Sigmoid colon (tissue), 7 donors: ENCODE results near the gene HLA-DMB. TPM values are rescaled to one million over a fixed set of nuclear protein-coding genes. Genes with fewer than 3 reads are reported as not detected.

Experiments
- DNase-seq: peaks from one replicate; pipeline ENCODE4 v3.0.0-alpha.2; 2019
- H3K27ac ChIP-seq, 4 donors: fragments of 200-600 bp; sonication (generic); one replicate each; pipeline ENCODE4 v1.5.1; 2016 to 2019; ENCODE audit warnings: mild to moderate bottlenecking in 1 of 4
- H3K27me3 ChIP-seq, 3 donors: fragments of 200-600 bp; sonication (generic); one replicate each; pipeline ENCODE4 v1.5.1; 2019; ENCODE audit warnings: mild to moderate bottlenecking in 1 of 3
- H3K36me3 ChIP-seq, 4 donors: fragments of 200-600 bp; sonication (generic); one replicate each; pipeline ENCODE4 v1.5.1; 2016 to 2019
- H3K4me1 ChIP-seq, 4 donors: fragments of 200-600 bp; sonication (generic); one replicate each; pipeline ENCODE4 v1.5.1; 2017 to 2019
- H3K4me3 ChIP-seq, 4 donors: fragments of 200-600 bp; sonication (generic); one replicate each; pipeline ENCODE4 v1.5.1; 2017 to 2019; ENCODE audit warnings: mild to moderate bottlenecking in 2 of 4, moderate library complexity in 1 of 4
- H3K9me3 ChIP-seq, 4 donors: fragments of 200-600 bp in 3 of 4; sonication (generic) in 3 of 4; one replicate each; pipeline versions ENCODE4 v1.5.1 to v1.6.1; 2013 to 2019
- CTCF ChIP-seq, 4 experiments: fragments of 450-650 bp in 3 of 4; fragments of 200-600 bp in 1 of 4; IDR thresholded peaks; one replicate each; pipeline ENCODE4 v1.5.1; 2016 to 2019; ENCODE audit warnings: antibody characterized with exemption in 4 of 4, mild to moderate bottlenecking in 3 of 4, moderate library complexity in 2 of 4
- EP300 ChIP-seq, 4 donors: sonication (generic); formaldehyde crosslinking; IDR thresholded peaks; one replicate each; pipeline ENCODE4 v1.6.1; 2017; ENCODE audit warnings: antibody characterized with exemption in 4 of 4
- POLR2A ChIP-seq, 2 donors: fragments of 450-650 bp; IDR thresholded peaks; one replicate each; pipeline ENCODE4 v1.6.1; 2016; ENCODE audit warnings: antibody characterized with exemption in 2 of 2, mild to moderate bottlenecking in 2 of 2, moderate library complexity in 2 of 2
- POLR2AphosphoS5 ChIP-seq, 4 donors: sonication (generic); formaldehyde crosslinking; IDR thresholded peaks; one replicate each; pipeline ENCODE4 v1.6.1; 2017; ENCODE audit warnings: antibody characterized with exemption in 4 of 4
- whole genome bisulfite sequencing, 2 donors: extraction: QIAGEN DNeasy Blood & Tissue Kit; methylation state at CpG; one replicate each; pipeline ENCODE4 v1.1.7; 2013; 5-methylcytosine and 5-hydroxymethylcytosine counted together
- intact Hi-C: fragments of 100-400 bp; cut with DNase I; formaldehyde crosslinking; loops from one replicate; pipeline ENCODE4 v1.15.1; 2023
- polyA plus RNA-seq, 3 donors: library from polyadenylated mRNA; stranded (reverse); fragments of 200-250 nt; gene quantifications; one replicate each; pipeline ENCODE4 v1.2.3, GENCODE V29; 2013
- total RNA-seq, 4 donors: library from RNA; depleted of rRNA; stranded (reverse); fragments of >200 nt; gene quantifications; one replicate each; pipeline ENCODE4 v1.1.0, GENCODE V29; 2016
- donor health status: healthy with polysubstance abuse.
- donor health status: Bipolar disorder and iron deficiency.
- donor health status: healthy.

Gene HLA-DMB
- total and polyA plus RNA-seq, 7 donors = 10.2 to 108 (median 13.2) TPM

- H3K36me3 ChIP-seq = peaks cover 74 to 79% (median 76%) of the 10 kb centered on the region in 4 donors
- intact Hi-C loops = no loop called here
- no peak for DNase-seq
- H3K4me3 ChIP-seq = peak overlapping the region in 1 of 4 donors; percentile 2
- 46 to 62% methylated on average over 2 of the region's 2 CpGs for WGBS, 2 donors
- H3K27ac ChIP-seq = peak overlapping the region in 2 of 4 donors; percentile 21 to 98
- TF ChIP-seq EP300 (IDR thresholded peaks at IDR 0.05) = no peak
- TF ChIP-seq CTCF (IDR thresholded peaks at IDR 0.05) = no peak
- no peak for TF ChIP-seq POLR2AphosphoS5 (IDR thresholded peaks at IDR 0.05)
- TF ChIP-seq POLR2A (IDR thresholded peaks at IDR 0.05) = no peak
- no peaks in the 10 kb centered on the region for H3K27me3 ChIP-seq
- H3K9me3 ChIP-seq = no peaks in the 10 kb centered on the region
- H3K4me1 ChIP-seq = peaks cover 0 to 65% (median 56%) of the 10 kb centered on the region in 4 donors
Observed at GRCh38 chr6:32975886-32976285, 35.1 kb upstream of the HLA-DMB start.

DNA sequence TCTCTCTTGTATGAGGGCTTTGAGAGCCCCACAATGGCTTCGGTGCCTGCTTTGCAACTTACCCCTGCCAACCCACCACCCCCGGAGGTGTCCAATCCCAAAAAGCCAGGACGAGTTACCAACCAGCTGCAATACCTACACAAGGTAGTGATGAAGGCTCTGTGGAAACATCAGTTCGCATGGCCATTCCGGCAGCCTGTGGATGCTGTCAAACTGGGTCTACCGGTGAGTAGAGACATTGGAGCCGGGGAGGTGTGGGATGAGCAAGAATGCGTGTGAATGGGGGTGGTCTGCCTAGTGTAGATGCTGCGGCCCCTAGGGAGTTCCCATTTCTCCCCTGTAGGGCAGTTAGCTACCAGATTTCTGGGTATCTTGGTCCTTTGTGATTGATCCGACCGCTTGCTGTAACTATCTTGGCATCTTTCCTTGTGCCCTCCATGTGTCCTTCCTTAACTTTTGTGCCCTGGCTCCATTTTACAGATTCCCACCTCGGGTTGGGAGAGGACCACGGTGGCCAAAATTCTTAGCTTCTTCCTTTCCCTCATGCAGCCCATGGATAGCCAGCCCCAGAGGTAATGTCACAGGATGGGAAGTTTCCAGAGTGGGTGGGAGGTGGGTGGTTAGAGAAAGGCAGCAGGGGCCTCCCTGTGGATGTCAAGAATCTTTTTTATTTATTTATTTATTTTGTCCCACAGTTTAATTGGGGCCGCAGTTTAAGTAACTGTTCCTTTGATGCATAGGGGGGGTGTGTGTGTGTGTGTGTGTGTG lies 33.9 kb upstream of the HLA-DMB start:
- H3K36me3 ChIP-seq = peaks cover 62 to 67% (median 65%) of the 10 kb centered on the region in 4 donors
- intact Hi-C loops = loop anchor here (5.0 kb wide), 1 partner anchor 443 kb away; the partner anchor contains the start of gene CUTA
- H3K4me3 ChIP-seq = peak overlapping the region; percentile 68 to 84 (median 82)
- TF ChIP-seq POLR2AphosphoS5 (IDR thresholded peaks at IDR 0.05) (no peak), EP300 (IDR thresholded peaks at IDR 0.05) (no peak)
- H3K27ac ChIP-seq = peak overlapping the region in 3 of 4 donors; percentile 98 to 99 (median 98)
- no peaks in the 10 kb centered on the region for H3K27me3 ChIP-seq
- H3K4me1 ChIP-seq = peaks cover 0 to 55% (median 46%) of the 10 kb centered on the region in 4 donors
- WGBS, 2 donors = 5 to 13% methylated on average over 14 of the region's 14 CpGs
- no peaks in the 10 kb centered on the region for H3K9me3 ChIP-seq
- no peak for DNase-seq

DNA sequence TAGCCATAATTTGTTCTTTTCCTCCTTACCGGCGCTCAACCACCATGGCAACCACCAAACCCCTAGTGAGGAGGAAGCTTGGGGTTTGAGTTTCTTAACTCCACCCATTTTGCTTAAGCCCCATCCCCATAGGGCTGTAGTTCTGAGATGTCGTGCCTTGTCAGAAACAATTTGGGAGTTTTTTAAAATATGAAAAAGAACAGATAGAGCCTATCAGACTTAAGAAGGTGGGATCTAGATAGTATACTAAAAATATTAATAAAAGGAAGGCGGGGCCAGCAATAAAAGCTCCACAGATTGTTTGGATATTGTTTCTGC lies 33.1 kb upstream of the HLA-DMB start:
- TF ChIP-seq EP300 (IDR thresholded peaks at IDR 0.05) (no peak), POLR2A (IDR thresholded peaks at IDR 0.05) (no peak), POLR2AphosphoS5 (IDR thresholded peaks at IDR 0.05) (no peak), CTCF (IDR thresholded peaks at IDR 0.05) (no peak)
- peaks cover 56 to 60% (median 57%) of the 10 kb centered on the region in 4 donors for H3K36me3 ChIP-seq
- no peaks in the 10 kb centered on the region for H3K9me3 ChIP-seq
- H3K27me3 ChIP-seq = no peaks in the 10 kb centered on the region
- DNase-seq = no peak
- H3K4me3 ChIP-seq = peak overlapping the region; percentile 68 to 84 (median 82)
- H3K4me1 ChIP-seq = peaks cover 0 to 49% (median 42%) of the 10 kb centered on the region in 4 donors
- WGBS, 2 donors = 0 to 1% methylated on average over 4 of the region's 4 CpGs
- H3K27ac ChIP-seq = peak overlapping the region; percentile 98 to 99 (median 98)
- intact Hi-C loops = loop anchor here (5.0 kb wide), 1 partner anchor 443 kb away; the partner anchor contains the start of gene CUTA

DNA sequence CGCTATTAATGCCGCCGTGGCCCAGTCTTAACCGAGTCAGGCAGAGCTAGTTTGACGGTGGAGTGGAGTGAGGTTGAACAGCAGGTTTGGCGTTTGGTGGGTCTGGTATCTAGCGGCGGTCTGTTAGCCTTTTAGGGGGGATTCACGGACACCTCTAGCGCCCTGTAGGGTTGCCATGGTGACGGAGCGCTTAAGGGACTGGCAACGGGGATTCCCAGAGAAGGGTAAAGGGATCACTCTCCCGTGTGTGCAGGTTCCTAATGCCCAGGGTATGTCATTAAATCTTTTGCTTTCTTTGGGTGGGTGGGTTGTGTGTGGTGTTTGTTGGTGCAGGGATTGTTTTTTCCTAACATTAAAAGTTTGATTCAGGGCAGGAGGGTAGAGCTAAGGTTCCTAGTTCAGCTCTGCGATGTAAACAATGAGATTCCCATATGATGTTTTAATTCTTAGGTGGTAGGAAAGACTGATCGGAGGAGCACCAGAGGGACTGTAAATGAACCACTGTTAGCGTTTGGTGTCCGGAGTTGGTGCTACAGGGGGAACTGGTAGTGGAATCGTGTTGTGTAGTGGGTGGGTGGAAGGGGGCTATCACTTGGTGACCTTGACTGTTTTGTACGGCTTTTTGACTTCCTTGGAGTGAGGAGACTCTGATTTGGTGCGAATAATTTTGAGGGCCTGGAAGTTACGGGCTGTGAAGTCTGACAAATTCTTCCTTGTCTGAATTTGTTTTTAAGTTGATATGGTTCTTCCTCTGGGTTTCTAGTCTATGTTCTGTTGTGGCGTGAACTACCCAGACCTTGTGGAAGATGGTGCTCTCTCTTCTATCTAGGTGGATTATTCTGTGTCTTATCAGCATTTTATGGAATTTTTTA lies 32.6 kb upstream of the HLA-DMB start:
- Histone ChIP-seq H3K4me1 (peaks cover 0 to 43% (median 40%) of the 10 kb centered on the region in 4 donors), H3K27me3 (no peaks in the 10 kb centered on the region), H3K27ac (peak overlapping the region; percentile 98 to 99 (median 98)), H3K36me3 (peaks cover 50 to 54% (median 52%) of the 10 kb centered on the region in 4 donors), H3K9me3 (no peaks in the 10 kb centered on the region), H3K4me3 (peak overlapping the region; percentile 68 to 84 (median 82))
- TF ChIP-seq CTCF (IDR thresholded peaks at IDR 0.05) (no peak), EP300 (IDR thresholded peaks at IDR 0.05) (no peak), POLR2AphosphoS5 (IDR thresholded peaks at IDR 0.05) (no peak), POLR2A (IDR thresholded peaks at IDR 0.05) (no peak)
- WGBS, 2 donors = 0% methylated on average over 23 of the region's 23 CpGs
- intact Hi-C loops = loop anchor here (5.0 kb wide), 1 partner anchor 444 kb away; the partner anchor contains the start of gene CUTA
- peak; percentile 70 for DNase-seq
